Measurements from ENCODE around the gene TRPC4.

The TRPC4 gene

GRCh38 chr13:37914781-37915391 lies 45.3 kb upstream of the TRPC4 start:
- H3K9me3 ChIP-seq (ENCODE audit: insufficient read depth, low read length), result peaks cover 15% of the 10 kb centered on the region; the same call in 1 of the 2 replicates
- H3K27me3 ChIP-seq (ENCODE audit: low read length), result no peaks in the 10 kb centered on the region
- no peak overlapping the region for H3K4me3 ChIP-seq (ENCODE audit: insufficient read depth, low read length, poor library complexity, severe bottlenecking)
- no peak overlapping the region for H3K27ac ChIP-seq (ENCODE audit: low read depth, low read length)
- H3K9ac ChIP-seq (ENCODE audit: low read length), result no peak overlapping the region
- H3F3A ChIP-seq (ENCODE audit: insufficient read depth), result no peaks in the 10 kb centered on the region
- H3K79me2 ChIP-seq (ENCODE audit: insufficient read depth, low read length), result no peaks in the 10 kb centered on the region
- no peak overlapping the region for H3K4me2 ChIP-seq (ENCODE audit: low read depth, low read length, poor library complexity, severe bottlenecking)
- no peaks in the 10 kb centered on the region for H4K20me1 ChIP-seq (ENCODE audit: low read depth, low read length)
- no peaks in the 10 kb centered on the region for H3K9me2 ChIP-seq (replicated peaks; ENCODE audit: insufficient read depth, low read length)
- no peaks in the 10 kb centered on the region; the same call in 1 of the 2 replicates for H3K36me3 ChIP-seq (ENCODE audit: low read length)
- no peak overlapping the region for H2AFZ ChIP-seq (ENCODE audit: low read depth, low read length, severe bottlenecking)
- TF ChIP-seq CTCF (IDR thresholded peaks at IDR 0.05; ENCODE audit: insufficient read depth, low read length, poor library complexity, severe bottlenecking) (no peak), EZH2phosphoT487 (conservative IDR thresholded peaks at IDR 0.05; ENCODE audit: low read length) (no peak)

- Histone ChIP-seq H3K9me2 (replicated peaks; ENCODE audit: insufficient read depth, low read length) (no peaks in the 10 kb centered on the region), H3K27ac (ENCODE audit: low read depth, low read length) (no peak overlapping the region)
Measured at GRCh38 chr13:37910790-37911189, 41.2 kb upstream of the TRPC4 start.

GRCh38 chr13:37906880-37907279 lies 37.3 kb upstream of the TRPC4 start:
- TF ChIP-seq CTCF (IDR thresholded peaks at IDR 0.05; ENCODE audit: insufficient read depth, low read length, poor library complexity, severe bottlenecking) (no peak), EZH2phosphoT487 (conservative IDR thresholded peaks at IDR 0.05; ENCODE audit: low read length) (no peak)
- Histone ChIP-seq H4K20me1 (ENCODE audit: low read depth, low read length) (no peaks in the 10 kb centered on the region), H3K79me2 (ENCODE audit: insufficient read depth, low read length) (no peaks in the 10 kb centered on the region), H3K27ac (ENCODE audit: low read depth, low read length) (no peak overlapping the region), H3K9me3 (ENCODE audit: insufficient read depth, low read length) (no peaks in the 10 kb centered on the region), H2AFZ (ENCODE audit: low read depth, low read length, severe bottlenecking) (no peak overlapping the region), H3K9ac (ENCODE audit: low read length) (no peak overlapping the region), H3K4me2 (ENCODE audit: low read depth, low read length, poor library complexity, severe bottlenecking) (no peak overlapping the region), H3K9me2 (replicated peaks; ENCODE audit: insufficient read depth, low read length) (no peaks in the 10 kb centered on the region), H3K4me3 (ENCODE audit: insufficient read depth, low read length, poor library complexity, severe bottlenecking) (no peak overlapping the region), H3K36me3 (ENCODE audit: low read length) (no peaks in the 10 kb centered on the region), H3K27me3 (ENCODE audit: low read length) (no peaks in the 10 kb centered on the region), H3F3A (ENCODE audit: insufficient read depth) (no peaks in the 10 kb centered on the region)

More at GRCh38 chr13:37910790-37911189, 41.2 kb upstream of the TRPC4 start:
- Histone ChIP-seq H3K9ac (ENCODE audit: low read length) (no peak overlapping the region), H3K4me3 (ENCODE audit: insufficient read depth, low read length, poor library complexity, severe bottlenecking) (no peak overlapping the region), H2AFZ (ENCODE audit: low read depth, low read length, severe bottlenecking) (no peak overlapping the region), H3K36me3 (ENCODE audit: low read length) (no peaks in the 10 kb centered on the region; the same call in 1 of the 2 replicates), H3K4me2 (ENCODE audit: low read depth, low read length, poor library complexity, severe bottlenecking) (no peak overlapping the region), H3K9me3 (ENCODE audit: insufficient read depth, low read length) (peaks cover 15% of the 10 kb centered on the region; the same call in 1 of the 2 replicates), H4K20me1 (ENCODE audit: low read depth, low read length) (no peaks in the 10 kb centered on the region), H3K79me2 (ENCODE audit: insufficient read depth, low read length) (no peaks in the 10 kb centered on the region), H3F3A (ENCODE audit: insufficient read depth) (no peaks in the 10 kb centered on the region), H3K27me3 (ENCODE audit: low read length) (no peaks in the 10 kb centered on the region)
- no peak for TF ChIP-seq EZH2phosphoT487 (conservative IDR thresholded peaks at IDR 0.05; ENCODE audit: low read length)
- TF ChIP-seq CTCF (IDR thresholded peaks at IDR 0.05; ENCODE audit: insufficient read depth, low read length, poor library complexity, severe bottlenecking), result no peak
